Kidney (tissue), 14 donors: Measurements from ENCODE around the gene URB1. TPM values are rescaled to one million over a fixed set of nuclear protein-coding genes. Genes with fewer than 3 reads are reported as not detected.

Experiments
- DNase-seq, 5 donors: peaks; one replicate each; pipeline ENCODE4 v3.0.0-alpha.2; 2013 to 2020
- FAIRE-seq: peaks from 2 replicates; lab custom pipeline; 2012; peaks lifted over from hg19 to GRCh38; lab: Jason Lieb, UNC
- H3K27ac ChIP-seq, 2 donors: one replicate each; pipeline ENCODE4 v1.7.0; 2013; ENCODE audit warnings: low read depth in 2 of 2, low read length in 2 of 2, inconsistent platforms in 1 of 2
- H3K27me3 ChIP-seq: one replicate; pipeline ENCODE4 v1.7.1; 2013; ENCODE audit warnings: low read length, inconsistent platforms; ENCODE audit not compliant: control insufficient read depth, insufficient read depth
- H3K36me3 ChIP-seq, 3 donors: one replicate each; pipeline versions ENCODE4 v1.7.0 to v1.7.1; 2013; ENCODE audit warnings: low read length in 3 of 3, control low read depth in 1 of 3, inconsistent platforms in 1 of 3; ENCODE audit not compliant: insufficient read depth in 3 of 3, control insufficient read depth in 2 of 3
- H3K4me1 ChIP-seq, 3 donors: one replicate each; pipeline versions ENCODE4 v1.7.0 to v1.7.1; 2013; ENCODE audit warnings: low read length in 3 of 3, inconsistent platforms in 1 of 3, low read depth in 1 of 3; ENCODE audit not compliant: control insufficient read depth in 2 of 3, insufficient read depth in 2 of 3
- H3K4me3 ChIP-seq, 3 donors: one replicate each; pipeline versions ENCODE4 v1.7.0 to v1.8.1; 2013; ENCODE audit warnings: low read length in 3 of 3, control low read depth in 1 of 3, inconsistent platforms in 1 of 3
- H3K9ac ChIP-seq, 3 donors: one replicate each; pipeline versions ENCODE4 v1.7.0 to v1.7.1; 2013; ENCODE audit warnings: low read length in 3 of 3, control low read depth in 1 of 3, inconsistent platforms in 1 of 3
- H3K9me3 ChIP-seq, 3 donors: one replicate each; pipeline versions ENCODE4 v1.7.0 to v1.7.1; 2013; ENCODE audit warnings: low read length in 3 of 3, control low read depth in 1 of 3, inconsistent platforms in 1 of 3; ENCODE audit not compliant: control insufficient read depth in 2 of 3, insufficient read depth in 1 of 3
- CTCF ChIP-seq: IDR thresholded peaks from 3 replicates; pipeline ENCODE4 v1.5.1; 2012; ENCODE audit warnings: mild to moderate bottlenecking, moderate library complexity, borderline replicate concordance; ENCODE audit not compliant: insufficient read depth; ENCODE audit errors: extremely low read depth
- intact Hi-C: fragments of 100-400 bp; cut with DNase I; formaldehyde crosslinking; loops from one replicate; pipeline ENCODE4 v1.11.1; 2022
- polyA plus RNA-seq: library from polyadenylated mRNA; stranded (reverse); fragments of 350-450 nt; fragmentation: Illumina TruSeq; extraction: RNeasy Lipid Tissue Mini Kit (QIAGEN cat#74804); gene quantifications from one replicate; pipeline ENCODE4 v1.2.3, GENCODE V29; 2014; ENCODE audit warnings: low read depth, low replicate concordance; ENCODE audit not compliant: insufficient read depth
- total RNA-seq: library from RNA; stranded (reverse); fragmentation: NEBNext Ultra II Directional; extraction: Animal tissue kit (Norgen Biotek cat#: 25700); gene quantifications from one replicate; pipeline ENCODE4 v1.2.1, GENCODE V29; 2021
- donor health status: control.
- donor health status: control.
- donor health status: control.
- donor health status: control.
- donor health status: control.
- donor health status: DM: yes; HTN: yes; CAD: no.
- donor health status: Normal renal cell carcinoma (clear cell type).

Gene URB1
- total and polyA plus RNA-seq, 2 donors from 2014 or later = 1.7 to 15.0 TPM

DNA sequence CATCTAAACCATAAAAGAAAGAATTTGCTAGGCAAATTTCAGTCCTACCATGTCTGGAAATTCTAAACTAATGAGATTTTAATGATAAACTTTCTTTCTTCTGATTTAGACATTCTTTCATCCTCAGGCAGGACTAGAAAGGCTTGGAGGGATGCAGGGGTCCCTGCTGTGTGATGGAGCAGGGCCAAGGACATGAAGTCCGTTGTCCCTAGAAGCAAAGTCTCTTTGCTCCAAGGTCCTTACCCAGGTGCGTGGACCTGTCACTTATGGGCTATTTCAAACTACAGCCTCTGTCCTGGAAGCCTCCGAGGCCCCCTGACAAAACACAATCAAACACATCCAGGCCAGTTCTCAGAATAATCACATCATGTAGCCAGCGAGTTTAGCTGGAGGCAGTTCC, 26.6 kb downstream of the URB1 start:
- FAIRE-seq (no peak), DNase-seq (no peak)
- H3K36me3 ChIP-seq = peaks cover 4 to 35% (median 28%) of the 10 kb centered on the region in 3 donors
- H3K9me3 ChIP-seq = no peaks in the 10 kb centered on the region
- H3K4me3 ChIP-seq = no peak overlapping the region
- no peak for TF ChIP-seq CTCF
- no peaks in the 10 kb centered on the region for H3K27me3 ChIP-seq
- no peak overlapping the region for H3K27ac ChIP-seq
- H3K4me1 ChIP-seq = no peaks in the 10 kb centered on the region
- intact Hi-C loops = no loop called here
- H3K9ac ChIP-seq = no peak overlapping the region

- H3K27me3 ChIP-seq = no peaks in the 10 kb centered on the region
- no peak overlapping the region for H3K9ac ChIP-seq
- DNase-seq (no peak), FAIRE-seq (no peak)
- H3K4me3 ChIP-seq = no peak overlapping the region
- H3K27ac ChIP-seq = no peak overlapping the region
- intact Hi-C loops = no loop called here
- no peak for TF ChIP-seq CTCF
- H3K36me3 ChIP-seq = peaks cover 4 to 43% (median 34%) of the 10 kb centered on the region in 3 donors
- H3K9me3 ChIP-seq = no peaks in the 10 kb centered on the region
- H3K4me1 ChIP-seq = no peaks in the 10 kb centered on the region
These were observed 28.0 kb downstream of the URB1 start for GRCh38 chr21:32364796-32365195.

- Histone ChIP-seq H3K4me3 (no peak overlapping the region), H3K9ac (no peak overlapping the region), H3K27ac (no peak overlapping the region), H3K9me3 (no peaks in the 10 kb centered on the region), H3K36me3 (peaks cover 4 to 43% (median 34%) of the 10 kb centered on the region in 3 donors), H3K27me3 (no peaks in the 10 kb centered on the region), H3K4me1 (no peaks in the 10 kb centered on the region)
- FAIRE-seq = no peak
- intact Hi-C loops = no loop called here
- TF ChIP-seq CTCF = no peak
- DNase-seq = peak in 1 of 5 donors; percentile 28
These were observed 28.4 kb downstream of the URB1 start for GRCh38 chr21:32364387-32364786.

GRCh38 chr21:32360401-32360975, 32.3 kb downstream of the URB1 start:
- no peak overlapping the region for H3K4me3 ChIP-seq
- DNase-seq (no peak), FAIRE-seq (no peak)
- intact Hi-C loops = no loop called here
- H3K9me3 ChIP-seq = no peaks in the 10 kb centered on the region
- no peak for TF ChIP-seq CTCF
- H3K9ac ChIP-seq = no peak overlapping the region
- H3K36me3 ChIP-seq = peaks cover 6 to 60% (median 40%) of the 10 kb centered on the region in 3 donors
- no peak overlapping the region for H3K27ac ChIP-seq
- no peaks in the 10 kb centered on the region for H3K4me1 ChIP-seq
- no peaks in the 10 kb centered on the region for H3K27me3 ChIP-seq
